GM23248 (cell line): ENCODE measurements around the gene C9orf57. TPM values are rescaled to one million over a fixed set of nuclear protein-coding genes. Genes with fewer than 3 reads are reported as not detected.
A peak's percentile ranks its signal among the peaks of the same experiment; 100 is the strongest.

Experiments used
- DNase-seq: peaks from one replicate; pipeline ENCODE4 v3.0.0-alpha.2; 2015
- H2AFZ ChIP-seq: fragments of 200-600 bp; sonication (generic); 2 replicates; pipeline ENCODE4 v1.6.1; 2016; ENCODE audit warnings: antibody characterized with exemption
- H3F3A ChIP-seq: fragments of 200-600 bp; sonication (generic); 2 replicates; pipeline ENCODE4 v1.6.1; 2016; ENCODE audit warnings: mild to moderate bottlenecking, antibody characterized with exemption, mixed run types; ENCODE audit not compliant: insufficient read depth
- H3K27ac ChIP-seq: fragments of 200-600 bp; sonication (generic); 2 replicates; pipeline ENCODE4 v1.5.1; 2016; ENCODE audit warnings: mild to moderate bottlenecking
- H3K27me3 ChIP-seq: fragments of 200-600 bp; sonication (generic); replicated peaks from 2 replicates; pipeline ENCODE4 v1.6.1; 2016; ENCODE audit warnings: mild to moderate bottlenecking; ENCODE audit not compliant: insufficient read depth
- H3K36me3 ChIP-seq: fragments of 200-600 bp; sonication (generic); 2 replicates; pipeline ENCODE4 v1.6.1; 2016; ENCODE audit warnings: low read depth, mild to moderate bottlenecking
- H3K4me1 ChIP-seq: fragments of 200-600 bp; sonication (generic); 2 replicates; pipeline ENCODE4 v1.6.1; 2016; ENCODE audit warnings: mild to moderate bottlenecking; ENCODE audit not compliant: insufficient read depth
- H3K4me2 ChIP-seq: fragments of 200-600 bp; sonication (generic); one replicate; pipeline ENCODE4 v1.6.1; 2016; ENCODE audit warnings: mild to moderate bottlenecking; ENCODE audit not compliant: unreplicated experiment
- H3K4me3 ChIP-seq: fragments of 200-600 bp; sonication (generic); 2 replicates; pipeline ENCODE4 v1.5.1; 2016; ENCODE audit warnings: mild to moderate bottlenecking
- H3K79me2 ChIP-seq: fragments of 200-600 bp; sonication (generic); 2 replicates; pipeline ENCODE4 v1.6.1; 2016; ENCODE audit warnings: mild to moderate bottlenecking; ENCODE audit not compliant: insufficient read depth
- H3K9ac ChIP-seq: fragments of 200-600 bp; sonication (generic); 2 replicates; pipeline ENCODE4 v1.6.1; 2016; ENCODE audit warnings: mild to moderate bottlenecking
- H3K9me2 ChIP-seq: fragments of 200-600 bp; sonication (generic); 2 replicates; pipeline ENCODE4 v1.6.1; 2016; ENCODE audit warnings: mixed run types, mild to moderate bottlenecking, moderate library complexity; ENCODE audit not compliant: insufficient read depth
- H3K9me3 ChIP-seq: fragments of 200-600 bp; sonication (generic); one replicate; pipeline ENCODE4 v1.6.1; 2017; ENCODE audit warnings: low read depth
- H4K20me1 ChIP-seq: fragments of 200-600 bp; sonication (generic); 2 replicates; pipeline ENCODE4 v1.6.0; 2016; ENCODE audit not compliant: insufficient read depth
- EZH2 ChIP-seq: fragments of 200-600 bp; sonication (generic); IDR thresholded peaks from 2 replicates; pipeline ENCODE4 v1.6.1; 2018; ENCODE audit warnings: antibody characterized with exemption, mild to moderate bottlenecking; ENCODE audit not compliant: insufficient read depth, poor library complexity, severe bottlenecking
- EZH2phosphoT487 ChIP-seq: fragments of 200-600 bp; sonication (generic); IDR thresholded peaks from 2 replicates; pipeline ENCODE4 v1.6.1; 2018; ENCODE audit warnings: antibody characterized with exemption, moderate library complexity, mild to moderate bottlenecking, low read depth; ENCODE audit not compliant: insufficient read depth
- WGBS, 2 experiments: methylation state at CpG; one replicate each; pipeline ENCODE4 v1.1.6; 2015 to 2017; ENCODE audit warnings: low lambda C conversion rate in 2 of 2, low coverage in 1 of 2; ENCODE audit errors: missing lambda C conversion rate in 2 of 2; 5-methylcytosine and 5-hydroxymethylcytosine counted together
- in situ Hi-C: fragments of 300-500 bp; cut with MboI; formaldehyde crosslinking; loops from 2 replicates; pipeline ENCODE4 v1.15.0; 2020
- polyA plus RNA-seq: library from polyadenylated mRNA; unstranded; fragments of >200 nt; fragmentation: Nextera tagmentation; extraction: Ambion mirVana; gene quantifications from 2 replicates; pipeline ENCODE4 v1.2.1, GENCODE V29; 2016
- total RNA-seq: library from RNA; depleted of rRNA; stranded (reverse); fragments of >200 nt; shearing (Covaris generic); gene quantifications from 2 replicates; pipeline ENCODE4 v1.2.3, GENCODE V29; 2014

C9orf57 gene
- total and polyA plus RNA-seq, 2 experiments from 2014 or later, result not detected

GRCh38 chr9:72038890-72039410 lies 21.5 kb downstream of the C9orf57 start:
- H3K4me3 ChIP-seq, result no peak overlapping the region
- H3K27me3 ChIP-seq, result peaks cover 6% of the 10 kb centered on the region
- no peaks in the 10 kb centered on the region for H3K9me3 ChIP-seq
- 0 out of 2 replicates have a peak, but pooled peaks cover 4% of the 10 kb centered on the region for H3K4me1 ChIP-seq
- in situ Hi-C loops, result loop anchor here (25.0 kb wide), 1 partner anchor 1148 kb away; no protein-coding TSS in a partner anchor
- no peaks in the 10 kb centered on the region for H3K9me2 ChIP-seq
- WGBS, 2 experiments, result 14 to 19% methylated on average over 13 of the region's 13 CpGs
- no peak overlapping the region for H3K4me2 ChIP-seq
- no peaks in the 10 kb centered on the region for H3K79me2 ChIP-seq
- no peak overlapping the region for H3K27ac ChIP-seq
- TF ChIP-seq EZH2phosphoT487, result no peak
- no peak for TF ChIP-seq EZH2
- no peaks in the 10 kb centered on the region for H3K36me3 ChIP-seq
- DNase-seq, result peak; percentile 78
- no peak overlapping the region for H3K9ac ChIP-seq
- no peaks in the 10 kb centered on the region for H4K20me1 ChIP-seq
- peaks cover 15% of the 10 kb centered on the region; the same call in 1 of the 2 replicates for H3F3A ChIP-seq
- peak overlapping the region; percentile 55; the same call in 1 of the 2 replicates for H2AFZ ChIP-seq

GRCh38 chr9:72038408-72038807 lies 22.0 kb downstream of the C9orf57 start:
- Histone ChIP-seq H4K20me1 (no peaks in the 10 kb centered on the region), H2AFZ (no peak overlapping the region), H3K27me3 (peaks cover under 1% of the 10 kb centered on the region; the same call in 1 of the 2 replicates), H3K4me3 (no peak overlapping the region), H3K36me3 (no peaks in the 10 kb centered on the region), H3K79me2 (no peaks in the 10 kb centered on the region), H3K9me3 (no peaks in the 10 kb centered on the region), H3F3A (peaks cover 15% of the 10 kb centered on the region; the same call in 1 of the 2 replicates), H3K4me1 (0 out of 2 replicates have a peak, but pooled peaks cover 4% of the 10 kb centered on the region), H3K4me2 (no peak overlapping the region), H3K9ac (no peak overlapping the region), H3K9me2 (no peaks in the 10 kb centered on the region), H3K27ac (no peak overlapping the region)
- TF ChIP-seq EZH2phosphoT487 (no peak), EZH2 (no peak)
- 22 to 28% methylated on average over 4 of the region's 4 CpGs for WGBS, 2 experiments
- no peak for DNase-seq
- in situ Hi-C loops, result loop anchor here (25.0 kb wide), 1 partner anchor 1149 kb away; no protein-coding TSS in a partner anchor

- Histone ChIP-seq H3K27ac (no peak overlapping the region), H3K9me2 (no peaks in the 10 kb centered on the region), H3K79me2 (no peaks in the 10 kb centered on the region), H3K9me3 (no peaks in the 10 kb centered on the region), H3K4me1 (0 out of 2 replicates have a peak, but pooled peaks cover 4% of the 10 kb centered on the region), H3K4me3 (no peak overlapping the region), H4K20me1 (no peaks in the 10 kb centered on the region), H3F3A (peaks cover 12% of the 10 kb centered on the region; the same call in 1 of the 2 replicates), H3K9ac (no peak overlapping the region), H2AFZ (no peak overlapping the region), H3K27me3 (no peaks in the 10 kb centered on the region), H3K36me3 (no peaks in the 10 kb centered on the region), H3K4me2 (no peak overlapping the region)
- no peak for TF ChIP-seq EZH2
- TF ChIP-seq EZH2phosphoT487, result no peak
- in situ Hi-C loops, result loop anchor here (25.0 kb wide), 1 partner anchor 1150 kb away; no protein-coding TSS in a partner anchor
- DNase-seq, result peak; percentile 14
- WGBS, 2 experiments, result 6 to 11% methylated on average over 4 of the region's 4 CpGs
Observed at GRCh38 chr9:72037571-72037970, 22.8 kb downstream of the C9orf57 start.

- no peak for DNase-seq
- Histone ChIP-seq H3K4me1 (no peaks in the 10 kb centered on the region), H3K9ac (no peak overlapping the region), H2AFZ (no peak overlapping the region), H3F3A (peaks cover 3% of the 10 kb centered on the region; the same call in 1 of the 2 replicates), H3K36me3 (no peaks in the 10 kb centered on the region), H3K27me3 (no peaks in the 10 kb centered on the region), H3K4me2 (no peak overlapping the region), H3K9me2 (no peaks in the 10 kb centered on the region), H3K9me3 (no peaks in the 10 kb centered on the region), H3K4me3 (no peak overlapping the region), H3K79me2 (no peaks in the 10 kb centered on the region), H3K27ac (no peak overlapping the region), H4K20me1 (no peaks in the 10 kb centered on the region)
- 73 to 74% methylated on average over 2 of the region's 2 CpGs for WGBS, 2 experiments
- TF ChIP-seq EZH2phosphoT487, result no peak
- TF ChIP-seq EZH2, result no peak
- in situ Hi-C loops, result loop anchor here (25.0 kb wide), 1 partner anchor 1157 kb away; no protein-coding TSS in a partner anchor
Observed at GRCh38 chr9:72030767-72031166, 29.6 kb downstream of the C9orf57 start.
